ENCODE data around the gene UTP11.
A peak's percentile ranks its signal among the peaks of the same experiment; 100 is the strongest.

UTP11 gene

DNA sequence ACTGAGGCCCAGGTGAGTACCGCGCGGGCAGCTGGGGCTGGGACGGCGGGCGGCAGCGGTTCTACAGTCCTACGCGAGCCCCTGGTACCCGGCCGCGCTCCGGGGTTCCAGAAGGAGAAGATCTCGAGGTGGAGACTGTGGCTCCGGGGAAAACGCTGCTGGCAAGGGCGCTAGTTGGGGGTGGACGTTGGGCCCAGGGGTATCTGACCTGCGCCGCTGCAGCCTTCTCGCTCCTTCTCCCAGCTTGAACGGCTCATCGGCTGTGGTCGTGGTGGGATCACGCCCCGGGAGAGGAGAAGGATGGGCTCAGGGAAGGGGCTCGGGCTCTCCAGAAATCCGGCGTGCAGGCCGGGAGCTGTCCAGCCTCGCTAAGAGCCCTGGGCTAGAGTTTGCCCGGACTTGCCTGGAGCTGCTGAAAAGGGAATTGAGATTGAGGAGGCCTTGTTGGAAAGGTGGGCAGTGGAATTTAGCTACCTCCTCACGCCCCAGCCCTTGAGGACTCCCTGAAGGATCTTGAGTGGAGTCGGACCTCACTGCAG lies 35.1 kb downstream of the UTP11 start:
- no peak for DNase-seq

DNA sequence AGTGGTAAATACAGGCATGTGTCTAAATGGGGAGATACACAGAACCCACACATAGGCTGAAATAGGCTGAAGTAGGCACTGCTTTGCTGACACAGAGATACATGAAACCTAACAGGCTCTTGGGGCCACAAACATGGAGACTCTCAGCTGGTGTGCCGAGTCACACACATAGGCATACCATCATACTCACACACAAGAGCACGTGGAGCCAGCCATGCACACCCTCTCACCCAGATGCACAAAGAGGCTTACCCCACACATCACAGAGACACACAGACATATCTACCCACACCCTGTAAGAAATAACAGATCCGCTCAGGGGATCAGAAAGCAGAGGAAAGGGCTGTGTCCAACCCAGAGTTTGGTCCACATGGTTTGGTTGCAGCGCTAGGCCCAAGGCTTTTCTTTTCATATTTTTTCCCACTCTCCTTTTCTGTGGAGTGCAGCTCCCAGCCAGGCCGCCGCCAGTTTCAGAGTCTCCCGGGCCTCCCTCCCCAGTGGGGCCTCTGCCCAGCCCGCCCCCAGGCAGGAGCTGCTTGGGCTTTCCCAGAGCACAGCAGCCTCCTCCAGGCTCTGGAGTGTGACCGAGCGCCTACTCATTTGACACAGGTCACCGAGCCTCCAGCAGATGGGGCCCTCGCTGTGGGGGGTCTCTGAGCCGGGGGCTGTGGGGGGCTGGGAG lies 38.0 kb downstream of the UTP11 start:
- DNase-seq, result no peak

DNA sequence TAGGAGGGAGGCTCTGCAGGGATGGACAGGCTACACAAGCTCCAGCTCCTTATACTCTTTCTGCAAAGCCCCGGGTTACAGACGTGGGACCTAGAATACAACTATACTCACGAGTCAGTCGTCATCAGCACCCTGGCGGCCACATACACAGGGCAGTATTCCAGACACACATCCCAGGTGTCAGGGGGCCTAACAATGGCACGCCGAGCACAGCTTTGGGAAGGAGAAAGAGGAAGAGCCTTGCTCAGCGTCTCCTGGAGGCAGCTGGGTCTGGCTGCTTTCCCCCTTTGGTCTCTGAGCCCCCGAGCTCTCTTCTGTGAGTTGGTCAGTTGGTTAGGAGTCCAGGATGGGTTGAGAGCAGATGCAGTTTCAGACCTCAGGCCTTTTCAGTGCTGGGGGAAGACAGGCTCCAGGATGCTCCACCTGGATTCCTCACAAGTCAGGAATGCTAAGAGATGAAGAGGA lies 38.6 kb downstream of the UTP11 start:
- DNase-seq, result no peak

DNA sequence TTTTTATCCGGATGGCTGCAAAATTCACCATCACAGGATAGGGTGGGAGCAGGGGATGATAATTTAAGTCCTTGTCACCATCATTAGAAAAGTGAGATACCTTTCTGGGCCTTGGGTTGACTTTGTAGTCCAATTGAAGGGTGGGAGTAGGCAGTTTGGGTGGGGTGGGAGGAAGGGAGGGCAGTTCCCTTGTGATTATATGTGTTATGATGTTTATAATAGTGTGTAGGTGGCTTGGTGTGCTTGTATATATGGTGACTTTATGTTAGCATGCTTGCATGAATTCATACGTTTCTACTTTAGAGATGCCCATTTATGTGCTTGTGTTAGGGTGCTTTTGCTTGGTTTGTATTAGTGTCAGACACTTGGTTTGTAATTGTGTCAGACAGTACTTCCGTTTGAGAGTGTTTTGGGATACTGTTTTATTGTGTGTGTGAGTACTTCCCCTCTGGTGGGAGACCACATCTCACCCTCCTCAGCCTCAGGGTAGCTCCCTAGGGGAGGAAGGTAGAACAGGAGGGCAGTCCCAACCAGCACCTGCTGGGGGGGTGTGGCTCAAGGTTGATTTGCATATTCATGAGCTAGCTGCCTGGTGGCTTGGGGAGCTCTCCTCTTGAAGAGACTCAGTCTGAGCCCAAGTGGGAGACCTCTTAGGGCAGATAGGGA lies 40.3 kb downstream of the UTP11 start:
- DNase-seq, result peak; percentile 93

DNA sequence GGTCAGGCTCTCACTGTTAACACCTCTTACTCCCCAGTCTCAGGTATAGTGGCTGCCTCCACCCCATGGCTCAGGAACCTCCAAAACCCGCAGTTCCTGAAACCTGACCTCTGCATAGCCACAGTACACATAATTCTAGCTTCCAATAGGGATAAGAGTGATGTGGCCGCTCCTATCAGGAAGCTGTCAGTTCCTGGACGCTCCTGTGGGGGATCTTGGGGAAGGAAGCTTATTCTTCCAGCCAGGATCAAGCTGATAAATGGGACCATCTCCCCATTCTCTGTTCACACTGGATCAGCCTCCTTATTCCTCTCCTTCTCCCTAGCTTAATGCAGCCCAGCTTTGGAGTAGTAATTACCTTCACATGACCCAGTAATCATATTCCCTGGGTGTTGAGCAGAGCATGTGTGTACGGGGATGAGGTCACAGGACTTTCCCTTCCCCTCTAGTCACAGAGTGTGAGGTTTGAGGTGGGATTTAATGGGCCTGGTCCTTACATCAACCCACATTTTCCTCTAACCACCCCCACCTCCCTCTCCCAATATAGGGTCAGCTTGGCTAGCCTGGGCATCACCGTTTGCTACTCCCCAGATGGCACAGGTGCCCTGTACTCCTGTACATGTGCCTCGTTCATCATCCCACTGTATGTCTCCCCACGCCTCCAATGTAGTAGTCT lies 41.0 kb downstream of the UTP11 start:
- peak; percentile 95 for DNase-seq

DNA sequence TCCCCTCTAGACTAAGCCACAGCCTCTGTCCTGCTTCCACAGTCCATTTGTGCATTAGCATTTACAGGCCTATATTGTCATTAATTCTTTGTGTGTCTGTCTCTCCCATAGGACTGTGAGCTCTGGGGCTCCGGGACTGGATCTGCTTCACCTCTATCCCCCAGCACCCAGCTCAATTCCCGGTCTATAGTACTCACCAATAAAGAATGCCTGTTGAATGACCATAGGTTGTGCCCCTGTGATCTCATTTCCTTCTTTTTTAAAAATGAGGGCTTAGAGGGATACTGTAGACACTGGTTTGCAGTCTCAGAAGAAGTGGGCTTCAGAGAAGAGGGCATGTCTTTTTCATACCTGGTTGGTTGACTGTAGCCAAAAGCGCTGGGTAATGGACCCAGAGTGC lies 42.9 kb downstream of the UTP11 start:
- DNase-seq, result no peak

DNA sequence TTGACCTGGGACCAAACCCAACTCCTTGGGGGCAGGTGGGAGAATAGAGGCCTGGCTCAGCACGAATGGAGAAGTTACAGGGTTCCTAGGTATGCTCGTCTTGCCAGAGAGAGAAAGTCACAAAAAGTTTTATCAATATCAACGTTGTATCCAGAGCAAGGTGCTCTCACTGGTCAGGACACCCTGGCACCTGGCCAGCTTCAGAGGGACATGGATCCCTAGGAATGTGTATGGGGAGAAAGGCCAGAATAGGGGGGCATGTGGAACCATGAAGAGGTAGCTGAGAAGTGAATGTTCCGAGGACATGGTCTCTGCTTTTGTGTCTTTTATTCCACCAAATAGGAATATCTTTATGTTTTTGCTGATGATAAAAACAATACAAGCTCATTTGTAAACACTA lies 43.4 kb downstream of the UTP11 start:
- DNase-seq, result no peak

DNA sequence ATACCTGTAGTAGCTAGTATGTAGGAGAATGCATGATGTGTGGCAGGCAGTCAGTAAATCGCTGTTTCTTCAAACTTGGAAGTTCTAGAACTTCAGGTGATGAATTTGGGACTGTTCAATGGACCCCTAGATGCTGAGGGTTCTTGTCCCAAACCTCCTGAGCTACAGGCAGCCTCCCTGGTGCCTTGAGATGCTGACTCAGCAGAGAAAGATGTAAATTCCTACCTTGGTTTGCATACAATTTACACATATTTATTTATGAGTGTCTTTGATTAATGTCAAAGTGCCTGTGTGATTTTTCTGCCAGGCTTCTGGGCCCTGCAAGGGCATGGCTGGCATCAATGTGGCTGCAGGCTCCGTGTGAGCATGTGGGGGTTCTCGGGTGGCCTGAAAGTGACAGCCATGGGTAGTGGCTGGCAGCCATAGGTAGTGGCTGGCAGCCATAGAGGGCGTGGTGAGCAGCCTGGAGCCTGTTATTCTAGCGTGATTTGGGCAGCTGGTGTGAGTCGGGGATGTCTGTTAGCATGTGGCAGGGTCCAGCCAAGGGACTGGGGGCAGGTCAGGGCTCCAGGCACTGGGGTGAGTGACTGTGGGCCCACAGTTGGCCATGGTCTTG lies 47.2 kb downstream of the UTP11 start:
- no peak for DNase-seq

DNA sequence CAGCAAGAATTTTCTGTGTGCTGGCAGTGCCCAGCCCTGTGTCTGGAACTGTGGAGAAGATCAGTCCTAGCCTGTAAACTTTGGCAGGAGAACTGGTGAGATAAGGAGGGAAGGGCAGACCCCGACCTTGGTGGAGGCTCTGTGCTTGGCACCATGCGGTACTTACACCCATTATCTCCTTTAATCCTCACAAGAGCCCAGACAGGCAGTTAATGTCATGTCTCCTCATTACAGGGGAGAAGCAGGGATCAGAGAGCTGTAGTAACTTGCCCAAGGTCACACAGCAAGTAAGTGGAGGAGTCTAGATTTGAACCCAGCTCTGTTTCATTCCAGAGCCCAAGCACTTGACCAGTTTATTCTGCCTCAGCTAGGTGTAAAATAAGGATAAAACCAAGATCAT lies 48.0 kb downstream of the UTP11 start:
- no peak for DNase-seq

DNA sequence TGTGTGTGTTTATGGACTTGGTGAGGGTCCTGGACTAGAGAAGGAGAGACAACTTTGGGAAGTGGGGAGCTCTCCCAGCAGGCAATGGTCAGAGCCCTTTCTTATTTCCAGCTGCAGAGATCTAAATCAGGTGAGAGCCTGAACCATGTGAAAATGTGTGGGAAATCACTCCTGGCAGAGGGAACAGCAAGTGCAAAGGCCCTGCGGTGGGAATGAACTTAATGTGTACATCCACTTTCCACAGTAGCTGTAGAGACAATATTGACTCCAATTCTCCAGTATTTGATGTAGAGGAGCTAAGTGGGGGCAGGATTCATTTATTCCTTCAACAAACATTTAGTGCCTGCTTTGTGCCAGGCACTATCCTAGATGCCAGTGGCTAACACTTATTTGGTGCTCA lies 48.8 kb downstream of the UTP11 start:
- no peak for DNase-seq

DNA sequence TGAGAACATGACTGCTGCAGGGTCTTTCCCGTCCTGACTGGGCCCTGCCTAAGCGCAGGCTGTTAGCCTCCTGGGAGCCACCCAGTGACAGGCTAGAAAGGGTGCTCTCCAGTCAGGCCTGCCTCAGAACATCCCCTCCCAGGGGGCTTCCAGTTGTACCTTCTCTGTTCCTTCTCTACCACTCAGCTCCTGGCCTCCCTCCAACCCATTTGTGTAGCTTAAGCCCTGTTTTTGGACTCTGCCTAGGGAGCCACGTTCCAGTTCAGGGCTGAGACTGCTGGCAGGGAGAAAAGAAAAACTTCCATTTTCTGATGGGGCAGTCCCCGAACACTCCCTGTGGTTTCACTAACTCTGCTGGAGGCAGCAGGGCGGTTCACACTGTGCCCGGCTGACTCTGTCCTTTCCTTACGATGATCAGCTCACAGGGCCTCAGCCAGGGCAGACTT lies 49.4 kb downstream of the UTP11 start:
- no peak for DNase-seq

DNA sequence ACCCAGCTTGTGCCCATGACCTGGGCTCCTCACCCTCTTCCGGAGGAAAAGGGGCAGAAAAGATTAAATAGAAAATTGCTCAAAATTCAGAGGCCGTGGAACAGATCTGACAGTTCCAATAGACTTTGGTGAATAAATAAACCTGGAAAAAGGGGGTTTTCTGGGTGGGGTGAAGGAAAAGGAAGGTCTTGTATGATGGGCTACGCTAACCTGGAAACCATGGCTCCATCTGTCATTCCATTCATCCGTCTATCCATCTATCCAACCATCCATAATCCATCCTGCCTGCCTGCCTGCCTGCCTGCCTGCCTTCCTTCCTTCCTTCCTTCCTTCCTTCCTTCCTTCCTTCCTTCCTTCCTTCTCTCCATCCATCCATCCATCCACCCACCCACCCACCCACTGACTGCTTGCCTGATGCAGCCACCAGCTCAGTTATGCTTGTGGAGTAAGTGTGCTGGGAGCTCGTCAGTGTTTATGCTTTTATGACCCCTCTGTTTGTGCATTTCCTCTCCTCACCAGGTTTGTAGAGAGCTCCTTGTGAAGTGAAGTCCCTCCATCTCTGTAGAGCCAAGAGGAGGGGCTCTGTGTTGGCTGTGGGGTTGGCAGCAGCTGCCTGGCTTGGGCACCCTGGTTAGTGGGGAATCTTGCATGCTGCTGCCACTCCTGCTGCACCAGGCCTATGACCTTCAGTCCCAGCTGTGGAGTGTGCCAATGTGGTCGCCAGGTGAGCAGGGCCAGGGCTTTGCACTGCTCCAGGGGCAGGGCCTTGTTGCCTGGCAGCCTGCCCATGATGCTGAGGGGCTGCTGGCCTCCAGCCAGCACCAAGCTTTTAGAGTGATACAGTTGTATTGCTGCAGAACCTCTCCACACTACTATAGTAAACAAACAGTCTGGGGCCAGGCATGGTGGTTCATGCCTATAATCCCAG lies 50.1 kb downstream of the UTP11 start:
- peak; percentile 100 for DNase-seq

DNA sequence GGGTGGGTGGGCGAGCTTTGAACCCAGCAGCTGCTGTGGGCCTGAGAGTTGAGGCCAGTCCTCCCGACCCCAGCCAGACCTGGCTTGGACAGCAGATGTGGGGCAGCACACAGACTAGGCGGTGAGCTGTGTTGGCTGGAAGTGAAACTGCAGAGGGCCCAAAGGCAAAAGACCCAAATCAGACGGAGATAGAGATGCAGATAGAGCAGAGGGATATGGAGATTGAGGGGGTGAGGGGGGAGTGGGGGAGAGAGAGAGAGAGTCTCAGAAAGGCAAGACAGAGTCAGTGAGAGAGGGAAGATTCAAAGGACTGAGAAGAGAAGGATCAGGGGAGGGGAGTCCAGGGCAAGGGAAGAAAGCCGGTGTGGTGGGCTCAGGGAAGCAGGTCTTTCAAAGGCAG lies 51.1 kb downstream of the UTP11 start:
- DNase-seq, result no peak

DNA sequence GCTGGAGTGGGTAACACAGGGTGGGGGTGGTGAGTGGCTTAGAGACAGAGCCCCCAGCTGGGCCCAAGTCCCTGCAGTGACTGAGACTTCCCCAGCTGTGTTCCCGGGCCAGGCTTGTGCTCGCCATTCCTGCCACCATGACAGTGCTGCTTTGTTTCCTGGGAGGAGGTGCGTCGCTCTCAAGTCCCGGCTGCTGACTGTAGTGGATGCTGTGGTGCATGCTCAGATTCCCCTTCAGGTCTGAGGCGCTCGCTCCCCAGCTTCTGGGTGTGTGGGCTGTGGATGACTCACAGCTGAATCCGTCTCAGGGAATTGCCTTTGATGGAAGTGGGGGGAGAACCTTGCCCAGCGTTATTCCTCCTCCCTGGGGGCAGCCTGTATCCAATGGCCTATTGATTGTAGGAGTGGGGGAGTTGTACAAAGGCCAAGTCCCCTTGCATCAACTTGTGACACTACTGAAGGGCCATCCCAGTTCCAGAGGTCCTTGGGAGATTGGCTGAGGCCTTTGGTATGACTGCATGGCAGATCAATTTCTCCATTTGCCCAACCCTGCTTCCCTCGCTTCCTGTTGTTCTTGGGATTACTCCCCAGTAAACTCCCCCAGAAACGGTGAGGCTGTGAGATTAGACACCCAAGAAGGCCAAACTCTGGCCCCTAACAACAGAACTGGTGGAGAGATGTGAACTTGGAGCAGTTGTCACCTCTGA lies 51.8 kb downstream of the UTP11 start:
- no peak for DNase-seq

DNA sequence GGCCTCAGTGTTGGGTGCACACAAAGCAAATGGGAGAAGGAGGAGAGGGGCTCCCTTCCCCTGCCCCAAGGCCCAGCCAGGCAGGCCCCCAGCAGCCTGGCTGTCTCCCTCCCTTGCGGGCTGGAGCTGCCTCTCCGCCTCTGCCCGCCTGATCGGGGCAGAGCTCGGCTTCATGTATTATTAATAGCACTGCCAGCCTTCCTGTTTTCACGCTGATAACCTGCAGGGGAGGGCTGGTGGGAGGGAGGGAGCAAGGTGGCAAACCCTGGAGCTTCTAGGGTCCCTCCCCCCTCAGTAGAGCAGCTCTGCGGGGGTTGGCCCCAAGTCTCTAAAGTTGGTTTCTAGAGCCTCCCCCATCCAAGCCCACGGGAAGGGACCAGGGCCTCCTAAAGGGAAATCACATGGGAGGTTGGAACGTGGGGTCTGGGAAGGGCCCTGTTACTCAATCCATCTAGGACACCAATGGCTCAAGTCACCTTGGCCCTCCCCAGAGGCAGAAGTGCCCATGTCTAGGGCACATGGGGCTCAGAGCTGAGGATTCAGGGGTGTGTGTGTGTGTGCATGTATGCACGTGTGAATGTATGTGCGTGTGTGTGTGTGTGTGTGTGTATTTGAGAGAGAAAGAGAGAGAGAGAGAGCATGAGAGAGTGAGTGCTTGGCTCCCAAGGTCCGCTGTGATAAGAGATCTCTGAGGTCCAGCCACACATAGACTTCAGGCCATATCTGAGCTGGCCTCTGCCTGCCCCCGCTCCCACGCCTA lies 55.9 kb downstream of the UTP11 start:
- no peak for DNase-seq

DNA sequence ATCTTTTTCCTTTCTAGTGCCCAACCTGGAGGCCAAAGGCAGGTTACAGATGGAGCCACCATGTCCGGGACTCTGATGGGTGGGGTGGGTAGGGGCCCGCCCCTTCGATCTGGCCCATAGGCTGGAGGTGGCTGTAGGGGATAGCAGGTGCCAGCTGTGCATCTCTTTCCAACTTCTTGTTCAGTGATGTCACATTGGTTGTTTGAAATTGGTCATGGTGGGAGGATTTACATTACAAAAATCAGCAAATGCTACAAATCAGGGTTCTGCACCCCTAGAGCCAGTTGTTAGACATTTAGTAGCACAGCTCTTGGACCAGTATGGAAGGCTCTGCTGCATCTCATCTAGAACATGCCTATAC lies 56.4 kb downstream of the UTP11 start:
- DNase-seq, result no peak

DNA sequence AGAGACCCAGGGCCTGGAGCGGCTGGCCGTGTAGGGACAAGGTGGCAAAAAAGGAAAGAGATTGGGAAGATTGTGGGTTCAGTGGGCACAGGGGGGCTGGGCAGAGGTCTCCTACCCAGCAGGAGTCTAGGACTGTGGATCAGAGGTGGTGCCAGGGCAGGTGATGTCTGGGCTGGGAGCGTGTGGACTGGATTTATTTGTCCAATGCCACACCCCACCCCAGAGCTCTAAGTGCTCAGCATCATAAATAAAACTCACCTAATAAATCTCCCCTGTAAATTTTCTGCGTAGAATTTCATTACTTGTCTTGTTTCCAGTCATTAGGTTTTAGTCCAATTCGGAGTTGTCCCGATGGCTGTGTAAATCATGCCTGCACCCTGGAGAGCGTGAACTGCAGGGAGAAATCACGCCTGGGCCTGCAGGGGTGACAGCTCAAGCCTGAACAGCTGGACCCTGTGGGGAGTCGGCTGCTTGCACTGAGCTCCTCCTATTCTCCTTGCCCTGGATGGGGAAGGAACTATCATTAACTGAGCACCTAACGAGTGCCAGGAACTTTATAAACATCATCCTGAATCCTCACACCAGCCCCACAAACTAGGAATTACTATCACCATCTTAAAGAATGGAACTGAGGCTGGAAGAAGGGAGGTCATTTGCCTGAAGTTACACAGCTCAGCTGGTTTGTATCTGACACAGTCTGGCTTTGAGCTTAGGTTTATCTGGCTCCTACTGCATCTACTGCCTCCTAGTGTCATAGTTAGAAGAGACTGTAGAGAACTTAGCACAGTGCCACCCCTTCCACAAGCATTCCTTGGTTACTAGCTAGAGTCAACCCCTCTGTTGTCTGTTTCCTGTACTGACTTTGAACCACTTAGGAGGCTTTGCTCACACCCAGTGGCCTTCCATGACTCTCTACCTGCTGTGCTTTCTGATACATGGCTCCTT lies 59.0 kb downstream of the UTP11 start:
- no peak for DNase-seq

DNA sequence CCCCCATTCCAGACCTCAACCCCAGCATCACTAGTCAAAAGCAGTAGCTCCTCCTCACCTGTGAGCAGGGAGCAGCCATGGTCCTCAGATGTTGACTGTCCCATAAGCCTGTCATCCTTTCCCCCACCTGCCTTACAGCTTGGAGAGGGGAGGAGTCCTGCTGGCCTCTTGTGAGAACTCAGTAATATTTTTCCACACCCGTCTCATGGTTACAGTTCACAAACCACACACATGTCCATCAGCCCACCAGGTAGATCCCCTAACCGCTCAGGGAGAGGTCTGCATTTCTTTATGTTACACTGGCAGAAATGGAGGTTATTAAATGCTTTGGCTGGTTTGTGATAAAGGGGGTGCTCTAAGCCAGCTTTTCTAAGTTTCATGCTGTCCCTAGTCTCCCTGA lies 60.3 kb downstream of the UTP11 start:
- no peak for DNase-seq

DNA sequence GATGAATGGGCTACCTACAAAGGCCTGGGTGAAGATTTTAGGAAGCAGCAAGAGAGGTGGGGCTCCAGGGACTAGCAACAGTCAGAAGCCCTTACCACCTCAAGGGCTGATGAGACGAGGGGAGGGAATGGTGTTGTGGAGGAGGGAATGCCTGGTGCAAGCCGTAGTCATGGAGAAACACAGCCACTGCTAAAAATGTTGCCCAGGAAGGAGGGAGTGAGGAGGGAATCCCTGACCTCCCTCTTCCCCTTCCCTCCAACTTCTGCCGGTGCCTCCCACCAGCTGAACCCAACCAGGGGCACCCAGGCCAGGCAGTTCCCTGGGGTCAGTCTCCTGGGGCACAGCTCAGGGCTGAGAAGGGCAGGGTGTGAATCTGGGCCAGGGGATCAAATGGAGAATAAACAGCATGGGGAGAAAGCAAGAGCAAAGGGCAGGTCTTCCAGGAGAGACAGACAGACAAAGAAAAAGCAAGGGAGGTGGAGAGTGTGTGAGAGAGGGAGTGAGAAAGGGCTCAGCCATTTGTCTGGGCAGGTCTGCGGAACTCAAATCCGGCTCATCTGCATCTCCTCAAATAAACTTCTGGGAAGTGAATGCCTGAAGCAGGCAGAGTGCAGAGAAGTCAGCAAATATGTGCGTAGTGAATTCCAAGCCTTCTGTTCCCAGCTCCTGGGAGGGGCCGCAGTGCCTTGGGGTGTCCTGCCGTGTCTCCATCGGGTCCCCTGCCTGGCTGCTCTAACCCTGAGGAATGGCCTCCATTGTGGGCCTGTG lies 61.2 kb downstream of the UTP11 start:
- DNase-seq, result no peak

Data from NCI-H2029 (cell line).